NT2/D1 (cell line): ENCODE measurements around the gene LDB3.

ENCODE experiments used
- SUZ12 ChIP-seq: IDR thresholded peaks from 2 replicates; pipeline ENCODE4 v1.6.1; 2011; ENCODE audit not compliant: insufficient read length, insufficient read depth; ENCODE audit errors: extremely low read depth
- YY1 ChIP-seq: IDR thresholded peaks from 2 replicates; pipeline ENCODE4 v1.6.1; 2011; ENCODE audit not compliant: insufficient read length, insufficient read depth
- ZNF274 ChIP-seq: IDR thresholded peaks from 2 replicates; pipeline ENCODE4 v1.6.1; 2011; ENCODE audit warnings: mild to moderate bottlenecking, low read depth, low read length

DNA sequence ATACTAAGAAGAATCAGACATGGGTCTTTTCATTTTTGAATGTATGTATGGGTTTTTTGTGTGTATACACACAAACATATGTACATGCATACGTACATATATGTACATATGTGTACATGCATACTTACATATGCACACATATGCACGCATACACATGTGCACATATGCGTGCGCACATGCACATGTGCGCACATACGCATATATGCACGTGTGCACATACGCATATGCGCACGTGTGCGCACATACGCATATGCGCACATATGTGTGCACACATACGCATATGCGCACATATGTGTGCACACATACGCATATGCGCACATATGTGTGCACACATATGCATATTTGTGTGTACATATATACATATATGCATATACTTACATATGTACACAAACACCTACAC lies 83.2 kb downstream of the LDB3 start:
- TF ChIP-seq ZNF274 (no peak), YY1 (no peak), SUZ12 (no peak)
